HG03064 (cell line): ENCODE measurements around the gene CAMK2G.
"Not testable (repeated sequence)": the region's sequence is repeated elsewhere in the genome, so short reads cannot be mapped to it uniquely, and the experiment has no call there.

ENCODE experiments used
- ATAC-seq: cut with Tn5 transposase; IDR thresholded peaks from one replicate; pipeline ENCODE4 v1.9.1; 2021; ENCODE audit warnings: low read depth; ENCODE audit not compliant: unreplicated experiment

Gene CAMK2G

DNA sequence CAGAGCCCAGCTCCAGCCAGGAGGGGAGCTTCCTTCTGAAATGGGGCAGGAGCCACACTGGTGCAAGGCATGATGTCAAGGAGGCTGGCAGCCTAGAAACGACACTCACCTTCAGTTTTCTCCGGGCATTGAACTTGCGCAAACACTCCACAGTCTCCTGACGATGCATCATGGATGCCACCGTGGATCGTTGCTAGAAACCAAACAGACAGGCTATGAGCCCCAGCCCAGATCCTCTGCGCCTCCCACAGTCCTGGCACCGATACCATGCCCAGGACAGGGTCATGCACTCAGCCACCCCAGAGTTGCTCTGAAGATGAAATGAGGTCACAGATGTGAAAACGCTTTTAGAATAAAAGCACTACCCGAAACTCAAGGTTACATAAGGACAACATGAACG, 32.0 kb downstream of the CAMK2G start:
- ATAC-seq, result no peak

DNA sequence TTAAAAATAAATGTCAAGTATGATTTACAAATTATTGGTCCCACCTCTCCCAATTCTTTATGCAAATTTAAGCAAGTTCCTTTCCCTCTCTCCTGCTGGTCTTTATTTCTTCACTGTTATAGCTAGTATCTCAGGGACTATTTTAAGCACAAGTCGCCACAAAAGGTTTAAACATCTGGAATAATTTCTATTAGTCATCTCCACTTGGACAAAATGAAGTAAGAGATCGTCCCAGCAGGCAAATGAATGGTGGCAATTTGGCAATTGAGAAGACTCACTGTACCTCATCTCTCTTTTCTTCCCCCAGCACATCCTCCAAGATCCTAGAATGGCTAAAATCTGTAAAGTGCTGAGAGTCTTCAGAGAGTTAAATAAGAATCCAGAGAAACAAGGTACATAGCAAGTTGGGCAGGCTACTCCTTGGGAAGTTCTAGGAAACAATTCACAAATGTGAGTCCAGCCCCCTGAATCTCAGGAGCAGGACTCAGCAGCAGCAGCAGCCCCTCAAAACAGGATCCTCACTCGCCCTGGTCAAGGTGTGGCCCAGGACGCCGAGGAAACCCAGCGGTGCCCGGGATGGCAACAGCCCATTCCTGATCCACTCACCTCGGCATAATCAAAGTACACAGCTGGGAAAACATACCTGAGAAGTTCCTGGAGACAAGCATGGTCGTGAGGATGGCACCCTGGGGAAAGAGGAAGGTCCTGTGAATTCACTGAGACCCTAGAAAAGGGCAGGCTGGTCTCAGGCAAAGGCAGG, 32.6 kb downstream of the CAMK2G start:
- ATAC-seq, result no peak

DNA sequence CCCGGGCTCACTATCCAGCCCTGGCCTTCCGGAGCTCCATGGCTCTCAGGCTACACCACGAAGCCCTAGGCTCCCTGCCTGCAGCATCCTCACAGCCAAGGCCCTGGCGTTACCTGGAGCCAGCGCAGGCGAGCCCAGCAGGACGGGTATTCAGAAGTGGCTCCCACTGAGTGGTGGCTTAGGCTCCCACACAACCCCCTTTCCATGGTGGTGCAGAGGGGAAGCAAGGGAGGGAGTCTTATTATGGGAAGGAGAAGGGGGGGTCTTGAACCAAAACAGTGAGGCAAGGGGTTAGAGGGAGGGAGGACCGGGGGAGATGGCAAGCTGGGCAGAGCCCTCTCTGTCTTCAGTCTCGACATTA, 33.3 kb downstream of the CAMK2G start:
- no peak for ATAC-seq

DNA sequence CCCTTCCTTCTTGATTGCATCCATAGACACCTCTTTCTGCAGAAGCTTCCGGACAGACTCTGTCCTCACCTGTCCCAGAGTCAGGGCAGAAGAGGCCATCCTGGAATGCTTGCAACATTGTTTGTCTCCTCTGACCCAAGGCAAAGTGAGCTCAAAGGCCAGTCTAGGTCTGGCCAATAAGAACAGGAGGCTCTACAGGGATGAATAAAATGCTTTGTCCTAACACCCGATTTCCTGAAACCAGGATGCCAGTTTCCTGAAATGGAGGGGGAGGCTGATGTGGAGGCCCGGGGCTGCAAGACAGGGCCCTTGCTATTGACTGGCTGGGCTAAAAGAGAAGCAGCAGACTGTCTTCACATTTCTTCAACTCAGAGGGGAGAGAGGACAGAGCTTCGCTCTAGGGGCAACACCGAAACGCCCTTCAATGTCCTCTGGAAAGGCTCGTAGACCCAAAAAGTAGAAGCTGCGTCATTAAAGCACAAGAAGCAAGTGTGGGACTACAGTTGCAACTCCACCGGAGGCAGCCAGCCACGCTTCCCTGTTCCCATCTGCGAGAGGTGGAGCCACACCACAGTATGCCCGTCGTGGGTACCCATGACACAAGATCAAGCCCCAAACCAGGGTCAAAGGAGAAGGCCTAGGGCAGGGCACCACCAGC, 33.8 kb downstream of the CAMK2G start:
- no peak for ATAC-seq

DNA sequence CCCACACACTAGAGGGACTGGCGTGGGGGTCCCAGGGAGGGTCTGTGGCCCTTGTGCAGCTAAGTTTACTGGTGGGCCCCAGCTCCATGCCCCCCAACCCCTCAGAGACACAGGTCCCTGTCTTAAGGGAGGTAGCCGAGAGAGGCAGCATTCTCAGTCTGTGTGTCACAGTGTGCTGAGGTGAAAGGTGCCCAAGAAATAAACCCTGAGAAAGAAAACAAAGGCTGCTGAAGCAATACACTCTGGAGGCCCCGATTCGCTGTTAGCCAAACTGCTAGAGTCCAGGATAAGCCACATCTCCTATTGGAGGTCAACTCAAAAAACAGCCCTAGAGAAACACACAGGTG, 34.3 kb downstream of the CAMK2G start:
- no peak for ATAC-seq

DNA sequence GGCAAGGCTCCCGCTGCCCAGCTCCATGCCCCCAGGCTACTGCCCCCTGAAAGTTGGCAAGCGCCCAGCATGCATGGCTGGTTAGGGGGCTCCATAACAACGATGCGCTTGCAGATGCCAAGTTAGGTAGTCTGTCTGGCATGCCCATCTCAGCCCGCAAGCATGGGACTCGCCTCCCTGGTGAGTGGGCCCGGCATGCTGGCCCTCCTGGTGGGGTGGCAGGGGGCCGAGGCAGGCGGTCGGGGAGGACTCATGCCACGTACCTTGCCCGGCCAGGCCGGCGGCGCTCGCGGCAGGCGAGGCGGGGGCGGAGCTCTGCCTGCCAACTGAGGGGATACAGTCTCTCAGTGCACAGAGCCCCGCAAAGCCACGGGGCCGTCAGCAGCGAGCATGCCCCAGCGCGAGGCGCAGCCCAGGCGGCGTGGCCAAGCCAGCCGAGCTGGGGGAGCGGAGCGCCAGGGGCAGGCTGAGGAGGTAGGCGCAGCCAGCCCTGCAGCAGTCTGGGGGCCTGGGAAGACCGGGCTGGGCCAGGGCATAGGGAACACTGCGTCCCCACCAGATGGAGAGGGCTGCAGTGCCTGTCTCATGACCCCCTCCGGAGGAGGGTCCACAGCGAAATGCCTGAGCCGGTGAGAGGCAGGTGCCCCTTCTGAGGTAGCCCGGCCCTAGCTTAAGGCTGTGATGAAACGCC, 34.9 kb downstream of the CAMK2G start:
- ATAC-seq, result no peak

DNA sequence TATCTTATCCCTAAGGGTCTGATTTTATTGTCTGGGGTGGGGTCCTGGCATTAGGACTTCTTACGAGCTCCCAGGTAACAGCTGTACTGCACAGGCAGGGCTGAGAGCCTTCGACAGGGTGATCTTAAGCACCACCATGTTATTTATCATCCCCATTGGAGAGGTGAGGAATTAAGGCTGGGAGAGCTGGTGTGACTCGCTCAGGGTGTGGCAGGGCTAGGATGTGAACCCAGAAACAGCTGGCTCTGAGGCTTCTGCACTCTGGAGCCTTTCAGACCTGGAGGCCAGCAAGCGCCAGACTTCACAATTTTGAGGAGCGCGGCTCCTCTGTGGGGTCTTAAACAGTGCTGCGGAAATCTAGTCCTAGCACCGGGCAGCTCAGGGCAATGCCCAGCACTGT, 35.5 kb downstream of the CAMK2G start:
- no peak for ATAC-seq

DNA sequence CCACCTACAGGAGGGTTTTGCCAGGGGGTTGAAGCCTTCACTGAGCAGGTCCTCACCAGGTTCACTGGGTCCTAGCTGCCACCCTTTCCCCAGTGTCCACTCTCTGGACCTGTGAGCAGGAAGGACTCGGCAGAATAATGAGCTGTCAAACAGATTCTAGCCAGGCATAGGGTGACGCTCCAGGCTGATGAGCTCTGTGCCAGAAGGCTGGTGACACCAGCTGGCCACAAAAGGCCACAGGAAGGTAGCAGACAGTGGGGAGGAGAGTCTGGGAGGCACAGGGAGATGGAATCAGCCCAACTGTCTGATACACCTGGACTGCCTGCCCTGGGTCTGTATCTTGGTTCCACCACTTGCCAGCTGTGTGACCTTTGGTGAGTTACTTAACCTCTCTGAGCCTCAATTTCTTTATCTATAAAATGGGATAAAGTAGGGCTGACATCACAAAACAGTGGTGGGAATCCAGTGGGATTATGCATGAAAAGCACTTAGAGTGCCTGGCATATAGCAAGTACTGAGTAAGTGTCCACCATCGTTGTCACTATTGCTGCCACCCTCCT, 36.3 kb downstream of the CAMK2G start:
- ATAC-seq, result no peak

DNA sequence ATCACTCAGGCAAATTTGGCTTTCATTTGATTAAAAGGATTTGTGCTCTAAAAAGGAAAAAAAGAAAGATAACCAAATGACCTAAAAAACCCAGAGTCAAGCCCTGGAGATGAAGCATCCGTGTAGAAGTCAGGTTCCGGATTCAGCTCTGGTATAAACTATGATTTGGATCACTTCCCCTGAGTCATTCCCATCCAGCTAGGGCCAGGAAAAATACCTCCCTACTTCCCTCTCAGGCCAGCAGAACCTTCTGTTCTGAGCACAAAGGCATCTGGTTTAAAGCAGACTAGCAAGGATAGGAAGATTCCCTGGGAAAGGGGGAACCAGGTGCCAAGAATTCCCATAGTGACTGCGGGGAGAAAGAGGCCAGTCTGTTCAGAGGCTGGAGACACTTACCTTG, 37.3 kb downstream of the CAMK2G start:
- ATAC-seq, result no peak

DNA sequence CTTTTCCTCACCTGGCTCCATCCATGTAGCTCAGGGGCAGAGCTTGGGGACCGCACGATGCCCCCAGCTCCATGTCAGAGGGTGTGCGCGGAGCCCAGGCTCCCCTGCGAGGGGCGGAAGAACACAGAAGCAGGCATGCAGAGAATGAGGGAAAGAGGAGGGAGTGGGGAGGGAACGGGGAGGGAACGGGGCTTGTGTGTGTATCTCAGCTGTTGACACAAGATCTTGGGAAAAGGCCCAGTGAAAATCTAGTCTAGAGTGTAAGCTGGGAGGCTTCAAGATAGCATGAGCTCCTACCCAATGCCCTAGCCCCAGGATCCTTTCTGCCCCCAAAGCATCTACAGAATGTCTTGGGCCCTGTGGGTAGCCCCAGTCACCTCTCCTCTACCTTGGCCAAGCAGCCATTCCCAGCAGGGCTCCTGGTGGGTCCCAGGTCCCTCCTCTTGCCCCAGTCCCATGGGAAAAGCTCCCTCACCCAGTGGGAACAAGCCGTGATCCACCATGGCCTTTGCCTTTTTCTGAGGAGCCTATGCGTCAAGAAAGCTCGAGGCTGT, 37.9 kb downstream of the CAMK2G start:
- ATAC-seq, result no peak

DNA sequence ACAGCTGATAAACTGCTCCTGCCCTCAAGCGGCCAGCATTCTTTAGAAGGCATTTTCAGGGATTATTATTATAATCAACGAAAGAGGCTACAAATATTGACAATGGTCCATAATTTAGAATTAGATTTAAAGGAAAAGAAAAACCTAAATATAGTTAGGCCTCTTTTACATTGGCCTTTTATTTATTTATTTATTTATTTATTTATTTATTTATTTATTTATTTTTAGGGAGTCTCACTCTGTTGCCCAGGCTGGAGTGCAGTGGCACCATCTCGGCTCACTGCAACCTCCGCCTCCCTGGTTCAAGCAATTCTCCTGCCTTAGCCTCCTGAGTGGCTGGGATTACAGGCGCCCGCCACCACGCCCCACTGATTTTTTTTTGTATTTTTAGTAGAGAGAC, 45.3 kb downstream of the CAMK2G start:
- not testable (repeated sequence) for ATAC-seq

DNA sequence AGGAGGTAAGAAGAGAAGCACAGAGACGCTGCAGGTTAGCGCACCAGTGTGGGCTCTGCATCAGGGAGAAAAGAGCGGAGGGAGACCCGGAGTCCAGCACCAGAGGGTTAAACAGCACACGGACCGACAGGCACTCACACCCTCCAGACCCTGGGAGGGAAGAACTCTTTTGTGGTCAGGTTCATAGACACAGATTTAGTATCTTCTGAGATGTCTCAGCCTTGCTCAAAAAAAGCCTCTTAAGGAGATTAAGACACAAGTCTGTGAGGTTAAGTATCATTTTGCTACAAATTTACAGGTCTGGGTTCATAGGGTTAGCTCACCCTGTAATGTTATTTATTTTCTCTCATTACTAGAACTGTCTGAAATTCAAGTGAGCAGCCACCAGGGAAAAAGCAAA, 46.2 kb downstream of the CAMK2G start:
- no peak for ATAC-seq

DNA sequence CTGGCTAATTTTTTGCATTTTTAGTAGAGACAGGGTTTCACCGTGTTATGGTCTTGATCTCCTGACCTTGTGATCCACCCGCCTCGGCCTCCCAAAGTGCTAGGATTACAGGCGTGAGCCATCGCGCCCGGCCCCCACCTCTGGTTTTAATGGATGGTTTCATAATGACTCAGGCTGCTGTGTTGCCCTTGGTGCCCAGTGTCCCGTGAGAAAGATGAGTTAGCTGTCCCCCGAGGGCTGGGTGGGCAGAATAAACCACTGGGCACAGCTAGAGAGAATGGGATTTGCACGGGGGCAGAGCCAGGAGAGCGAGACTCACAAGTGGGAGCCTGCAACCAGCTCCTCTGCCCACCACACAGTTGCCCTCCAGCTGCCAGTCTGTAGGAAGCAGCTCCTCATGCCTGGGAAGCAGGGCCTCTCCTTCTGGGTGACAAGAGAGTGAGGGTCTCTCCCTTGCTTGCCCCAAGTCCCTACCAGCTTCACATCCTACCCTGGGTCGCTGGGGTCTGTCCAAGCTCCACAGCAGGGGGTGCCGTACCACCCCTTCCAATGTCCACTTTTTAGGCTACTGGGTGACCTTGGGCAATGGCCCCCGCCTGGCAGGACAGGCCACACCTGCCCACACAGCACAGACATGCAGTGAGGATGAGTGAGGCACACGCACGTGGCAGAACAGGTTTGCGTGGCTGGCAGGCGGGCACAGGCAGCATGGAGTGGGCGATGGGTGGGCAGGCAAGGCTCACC, 46.8 kb downstream of the CAMK2G start:
- ATAC-seq, result no peak

DNA sequence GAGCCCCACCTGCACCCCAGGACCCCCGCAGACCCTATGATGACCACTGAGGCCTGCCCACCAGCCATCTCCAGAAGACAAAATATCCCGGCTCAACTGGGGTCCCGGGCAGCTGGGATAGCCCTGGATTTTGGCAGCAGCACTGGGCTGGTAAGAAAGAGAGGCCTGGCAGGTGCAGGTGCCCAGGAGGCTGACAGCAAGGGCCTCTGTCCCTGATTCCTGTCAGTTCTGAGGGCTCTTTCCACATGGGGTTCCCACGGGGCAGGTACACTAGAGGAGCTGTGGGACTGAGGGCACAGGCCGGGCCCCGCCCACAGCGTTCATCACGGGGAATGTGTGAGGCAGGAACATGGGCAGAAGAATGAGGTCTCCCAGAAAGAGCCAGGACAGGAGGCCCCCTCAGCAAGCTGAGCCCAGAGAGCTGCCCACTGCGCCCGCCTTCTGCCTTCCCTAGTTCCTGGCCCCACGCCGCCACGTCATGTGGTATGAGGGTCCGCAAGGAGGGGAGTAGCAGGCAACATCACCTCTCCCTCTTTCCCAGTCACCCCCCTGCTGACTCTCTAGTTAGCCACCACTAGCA, 50.1 kb downstream of the CAMK2G start:
- no peak for ATAC-seq

DNA sequence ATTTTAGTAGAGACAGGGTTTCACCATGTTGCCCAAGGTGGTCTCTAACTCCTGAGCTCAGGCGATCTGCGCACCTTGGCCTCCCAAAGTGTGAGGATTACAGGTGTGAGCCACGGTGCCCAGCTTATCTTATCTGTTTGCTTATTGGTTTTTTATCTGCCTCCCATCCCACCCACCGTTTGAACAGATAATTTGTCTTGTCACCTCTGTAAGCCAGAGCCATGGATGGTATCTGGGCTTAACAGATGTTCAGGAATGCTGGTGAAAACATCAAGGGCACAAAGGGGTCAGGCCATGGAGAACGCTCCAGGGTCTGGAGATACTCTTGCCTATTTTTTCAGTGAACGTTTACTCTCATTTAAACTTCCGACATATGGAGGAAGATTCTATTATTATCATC, 51.0 kb downstream of the CAMK2G start:
- ATAC-seq, result no peak

DNA sequence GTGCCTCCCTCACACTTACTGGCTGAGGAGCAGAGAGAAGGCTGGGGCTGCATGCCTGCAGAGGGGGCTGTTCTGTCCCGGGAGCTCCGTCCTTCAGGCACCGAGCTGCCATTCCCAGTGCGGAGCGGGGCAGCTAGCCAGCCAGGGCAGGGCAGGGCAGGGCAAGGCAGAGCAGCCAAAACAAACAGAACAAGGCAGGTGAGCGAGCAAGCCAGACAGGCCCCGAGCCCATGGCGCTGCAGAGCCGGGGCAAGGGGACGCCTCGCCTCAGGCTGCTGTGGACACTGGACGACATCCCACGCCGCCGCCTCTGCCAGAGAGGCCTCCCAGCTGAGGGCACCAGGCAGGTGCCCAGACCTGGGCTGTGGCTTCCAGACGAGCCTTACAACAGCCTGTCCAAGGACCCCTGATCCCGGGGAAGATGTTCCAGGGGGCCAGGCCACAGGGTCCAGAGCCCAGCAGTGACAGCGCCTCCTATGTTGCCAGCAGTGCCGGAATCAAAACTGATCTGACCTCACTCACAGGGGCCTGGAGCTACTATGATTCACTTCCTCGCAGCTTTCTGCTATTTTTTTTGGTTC, 54.8 kb downstream of the CAMK2G start:
- ATAC-seq, result no peak

DNA sequence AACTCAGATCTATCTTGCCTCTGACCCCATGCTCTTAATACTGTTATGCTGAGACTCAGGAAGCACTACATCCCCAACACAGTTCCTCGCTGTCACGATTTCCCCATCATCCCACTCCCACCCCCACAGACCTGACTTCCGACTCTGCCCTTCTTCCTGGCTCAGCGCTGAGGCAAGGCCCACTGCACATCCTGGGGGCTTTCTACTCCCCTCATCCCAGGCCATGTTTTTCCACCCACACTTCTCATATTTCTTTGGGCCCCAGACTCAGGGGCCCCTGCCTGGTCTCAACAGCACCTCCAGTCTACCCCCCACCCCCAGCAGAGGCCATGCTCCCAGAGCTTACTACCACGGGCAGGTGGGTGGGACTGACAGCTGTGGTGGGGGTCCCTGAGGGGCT, 55.3 kb downstream of the CAMK2G start:
- ATAC-seq, result no peak

DNA sequence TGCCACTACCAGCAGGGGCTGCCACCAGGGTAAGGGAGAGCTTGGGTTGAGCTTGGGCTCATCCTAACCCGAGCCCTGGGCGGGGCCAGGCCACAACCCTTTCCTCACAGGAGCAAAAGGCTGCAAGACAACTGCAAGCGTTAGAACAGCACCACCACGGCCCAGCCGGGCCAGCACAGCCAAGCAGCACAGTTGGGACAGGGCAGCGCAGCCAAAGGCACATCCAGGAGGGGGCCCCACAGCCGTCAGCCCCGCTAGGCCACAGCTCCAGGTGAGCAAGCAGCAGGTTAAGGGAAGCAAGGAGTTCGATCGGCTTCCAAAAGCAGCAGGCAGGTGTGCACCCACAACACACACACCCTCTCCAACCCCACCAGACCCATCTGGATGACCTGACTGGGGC, 56.0 kb downstream of the CAMK2G start:
- ATAC-seq, result no peak

DNA sequence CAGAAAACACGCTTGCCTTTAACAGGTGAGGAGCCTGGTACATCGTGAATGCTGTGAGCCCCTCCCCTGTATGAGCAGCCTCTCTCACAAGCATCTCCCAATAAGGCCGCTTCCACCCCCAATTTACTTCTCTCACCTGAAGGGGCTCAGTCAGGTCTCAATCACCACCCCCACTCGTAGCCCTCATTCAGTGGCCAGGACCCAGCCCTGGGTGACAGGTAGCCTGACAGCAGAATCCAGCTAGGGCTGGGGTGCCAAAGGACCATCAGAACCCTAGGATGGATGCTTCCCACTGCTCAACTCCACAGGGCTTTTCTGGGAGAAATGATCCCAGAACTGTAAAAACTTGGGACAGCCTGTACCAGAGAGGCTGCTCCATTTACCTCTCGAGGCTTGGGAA, 56.5 kb downstream of the CAMK2G start:
- no peak for ATAC-seq
